GM19240 (cell line): ENCODE results near the gene GRM8.
"Not testable (repeated sequence)": the region's sequence is repeated elsewhere in the genome, so short reads cannot be mapped to it uniquely, and the experiment has no call there.

Source experiments
- DNase-seq: peaks from one replicate; pipeline ENCODE4 v3.0.0; 2011; ENCODE audit warnings: low spot score; ENCODE audit not compliant: insufficient read length

Gene GRM8

DNA sequence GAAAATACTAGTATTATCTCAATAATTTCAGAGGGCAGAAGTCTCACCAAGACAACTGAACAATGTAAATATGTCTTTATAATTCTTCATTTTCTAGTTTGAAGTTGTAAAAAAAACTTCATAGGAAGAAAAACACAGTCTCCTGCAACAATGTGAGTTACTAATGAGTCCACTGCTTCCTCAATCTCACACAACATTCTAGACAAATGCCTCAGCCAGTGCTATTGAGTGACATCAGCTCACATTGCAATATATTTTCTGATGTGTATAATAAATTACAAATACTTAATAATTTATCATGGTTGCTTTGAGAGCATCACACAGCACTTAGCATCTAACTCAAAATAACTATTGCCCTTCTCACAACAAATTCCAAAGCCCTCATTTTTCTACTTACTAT is 321.2 kb downstream of the GRM8 start:
- no peak for DNase-seq

DNA sequence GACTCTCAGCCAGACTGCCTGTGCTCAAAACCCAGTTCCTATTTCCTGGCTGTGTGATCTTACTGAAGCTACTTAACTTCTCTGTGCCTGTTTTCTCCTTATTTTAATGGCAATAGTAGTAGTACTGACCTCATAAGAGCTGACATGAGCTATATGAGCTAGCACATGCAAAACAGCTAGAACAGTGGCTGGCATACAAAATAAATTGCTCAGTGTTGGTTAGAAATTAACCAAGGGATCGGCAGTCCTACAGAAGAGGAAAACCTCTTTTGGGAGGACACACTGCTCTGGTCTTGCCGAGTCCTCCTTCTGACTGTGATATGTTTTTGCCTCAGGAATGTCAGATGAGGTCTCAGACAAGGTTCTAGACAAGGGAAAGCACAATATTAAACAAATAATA is 322.6 kb downstream of the GRM8 start:
- no peak for DNase-seq

GRCh38 chr7:126924477-126924876 is 328.3 kb downstream of the GRM8 start:
- no peak for DNase-seq

GRCh38 chr7:126911627-126912026 is 341.1 kb downstream of the GRM8 start:
- not testable (repeated sequence) for DNase-seq

DNA sequence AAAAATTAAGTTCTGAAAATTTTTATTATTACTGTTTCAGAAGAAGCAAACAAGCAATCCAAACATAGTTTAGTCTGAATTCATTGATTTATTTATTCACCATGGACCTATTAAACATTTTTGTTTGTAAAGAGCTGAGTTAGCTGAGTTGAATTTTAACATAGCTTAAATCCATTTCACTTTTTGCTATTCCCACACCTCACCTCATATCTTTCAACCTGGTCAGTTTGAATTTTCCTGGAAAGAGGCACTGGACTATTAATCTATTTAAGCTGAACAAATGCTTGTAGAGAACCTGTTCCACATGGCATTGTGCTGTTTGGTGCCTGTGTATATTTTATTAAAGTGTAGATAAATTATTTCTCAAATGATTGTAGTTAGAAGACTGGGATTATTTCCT is 344.2 kb downstream of the GRM8 start:
- DNase-seq = not testable (repeated sequence)

GRCh38 chr7:126907657-126908056 is 345.1 kb downstream of the GRM8 start:
- not testable (repeated sequence) for DNase-seq

DNA sequence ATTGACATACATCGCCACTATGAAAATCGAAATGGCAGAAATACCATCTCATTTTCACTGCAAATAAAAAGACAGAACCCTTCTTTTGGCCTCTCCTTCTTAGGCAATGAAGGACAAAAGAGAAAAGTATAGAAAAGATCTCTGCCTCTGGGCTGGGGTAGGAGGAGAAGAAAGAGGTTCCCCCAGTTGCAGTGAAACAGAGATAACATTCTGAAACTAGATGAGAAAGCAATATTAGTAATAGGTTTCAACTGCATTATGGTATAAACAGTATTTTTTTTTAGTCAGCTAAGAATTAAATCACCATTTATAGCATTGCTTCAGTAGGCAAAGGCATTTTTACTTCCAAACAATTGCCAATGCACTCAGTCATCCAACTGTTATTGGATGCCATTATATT is 347.5 kb downstream of the GRM8 start:
- DNase-seq = not testable (repeated sequence)

DNA sequence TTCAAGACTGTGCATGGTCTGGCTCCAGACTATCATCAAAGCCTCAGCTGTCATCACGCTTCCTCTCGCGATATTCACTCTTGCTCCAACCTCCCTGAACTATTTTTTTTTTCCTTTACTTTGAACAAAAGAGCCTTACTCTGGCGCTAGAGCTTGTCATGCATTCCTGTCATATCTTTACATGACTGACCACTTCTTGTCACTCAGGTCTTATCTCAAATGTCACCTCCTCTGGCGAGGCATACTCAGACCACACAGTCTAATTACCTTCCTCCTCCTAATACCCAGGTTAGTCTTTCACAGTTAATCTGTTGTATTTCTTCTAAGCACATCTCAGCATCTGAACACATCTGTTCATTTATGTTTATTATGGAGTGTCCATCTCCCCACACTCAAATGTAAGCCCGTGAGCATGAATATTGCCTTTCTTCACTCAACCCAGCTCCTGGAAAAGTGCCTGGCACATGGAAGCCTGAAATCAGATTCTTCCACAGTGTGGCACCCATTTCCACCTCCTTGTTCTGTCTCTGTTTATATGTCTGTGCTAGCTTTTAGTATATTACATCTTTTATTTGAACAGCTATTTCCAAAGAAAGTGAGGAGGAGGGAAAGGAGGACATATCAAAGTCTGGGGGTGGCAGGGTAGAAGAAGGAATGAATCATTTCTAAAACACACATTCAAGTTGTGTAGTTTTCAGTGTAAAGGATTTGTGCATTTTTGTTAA is 351.5 kb downstream of the GRM8 start:
- not testable (repeated sequence) for DNase-seq

DNA sequence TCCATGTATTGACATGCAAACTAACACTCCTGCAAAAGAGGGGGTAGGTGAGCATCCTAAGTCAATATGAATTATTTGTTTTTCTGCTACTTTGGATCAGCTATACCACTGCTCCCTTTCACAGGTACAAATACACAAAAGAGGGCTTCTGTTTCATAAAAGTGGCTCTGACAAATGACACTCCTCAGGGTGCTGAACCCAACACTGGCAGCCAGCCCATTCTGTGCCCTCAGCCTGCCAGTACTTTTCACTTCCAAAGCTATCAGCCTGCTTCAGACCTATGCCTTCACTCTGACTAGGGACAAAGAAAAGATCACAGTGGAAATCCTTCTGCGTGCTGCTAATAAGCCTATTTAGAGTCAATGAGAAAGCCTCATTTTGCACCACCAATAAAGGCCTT is 364.8 kb downstream of the GRM8 start:
- not testable (repeated sequence) for DNase-seq

DNA sequence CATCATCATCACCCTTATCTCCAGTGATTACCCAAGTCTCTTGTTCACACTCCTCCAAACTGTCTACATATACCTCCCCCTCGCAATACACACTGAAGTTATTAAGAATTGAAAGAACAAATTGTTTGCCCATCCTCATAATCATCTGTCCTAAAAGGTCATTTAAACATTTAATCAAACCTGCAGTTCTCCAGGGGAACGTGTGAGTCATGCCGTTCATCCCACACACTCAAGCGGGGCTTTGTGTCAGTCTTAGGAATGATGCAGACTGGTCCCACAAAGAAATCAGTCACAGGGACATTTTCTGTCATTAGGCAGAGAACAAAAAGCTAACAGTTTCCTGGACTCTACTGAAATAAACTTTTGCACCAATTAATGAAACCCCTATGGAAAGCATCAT is 365.2 kb downstream of the GRM8 start:
- not testable (repeated sequence) for DNase-seq

GRCh38 chr7:126882730-126883129 is 370.0 kb downstream of the GRM8 start:
- DNase-seq = not testable (repeated sequence)

GRCh38 chr7:126881908-126882307 is 370.8 kb downstream of the GRM8 start:
- DNase-seq = not testable (repeated sequence)

DNA sequence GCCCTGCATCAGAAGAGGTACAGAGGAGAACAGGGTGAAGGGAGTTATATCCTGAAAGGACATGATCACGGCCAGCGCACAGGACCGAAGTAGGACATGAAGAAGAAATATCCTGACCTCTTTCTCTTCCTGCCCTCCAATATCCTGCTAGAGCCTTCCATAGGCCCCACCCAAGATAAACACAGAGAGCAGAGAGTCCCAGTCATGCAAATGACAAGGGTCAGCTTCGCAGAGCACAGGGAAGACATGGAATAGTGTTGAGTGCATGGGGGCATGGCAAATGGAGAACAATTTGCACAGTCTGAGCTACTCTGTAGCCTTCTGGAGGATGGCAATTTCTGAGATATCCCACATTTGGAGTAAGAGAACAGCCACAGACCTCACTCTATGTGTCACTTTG is 371.4 kb downstream of the GRM8 start:
- DNase-seq = no peak

GRCh38 chr7:126876536-126876935 is 376.2 kb downstream of the GRM8 start:
- DNase-seq = not testable (repeated sequence)

DNA sequence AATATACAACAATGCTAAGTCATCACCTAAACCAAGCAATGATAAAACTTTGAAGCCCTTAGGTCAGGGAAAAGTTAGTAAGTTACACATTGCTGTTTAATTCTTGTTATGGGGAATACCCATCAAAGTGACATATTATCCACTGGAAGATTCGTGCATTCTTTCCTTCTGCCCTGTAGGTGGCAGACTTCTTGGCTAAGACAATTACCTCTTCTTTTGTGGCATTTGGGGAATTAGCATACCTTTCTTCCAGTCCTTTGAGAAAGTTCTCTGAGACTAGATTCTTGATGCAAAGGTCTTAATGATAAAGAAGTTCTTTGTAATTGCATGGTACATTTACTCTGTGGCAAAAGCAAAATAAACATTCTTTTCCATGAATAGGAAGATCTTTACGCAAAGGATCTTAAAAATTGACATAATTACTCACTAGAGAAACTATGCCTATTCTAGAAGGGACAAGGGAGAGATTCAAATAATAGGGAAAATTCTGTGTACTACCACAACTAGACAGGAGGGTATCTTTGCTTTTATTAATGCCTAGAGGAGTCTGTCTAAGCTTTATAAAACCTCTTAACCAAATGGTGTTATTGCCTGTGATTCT is 395.9 kb downstream of the GRM8 start:
- peak; percentile 6 for DNase-seq

- no peak for DNase-seq
Observed at GRCh38 chr7:126845331-126845730, 407.4 kb downstream of the GRM8 start.

GRCh38 chr7:126843883-126844282 is 408.9 kb downstream of the GRM8 start:
- no peak for DNase-seq

DNA sequence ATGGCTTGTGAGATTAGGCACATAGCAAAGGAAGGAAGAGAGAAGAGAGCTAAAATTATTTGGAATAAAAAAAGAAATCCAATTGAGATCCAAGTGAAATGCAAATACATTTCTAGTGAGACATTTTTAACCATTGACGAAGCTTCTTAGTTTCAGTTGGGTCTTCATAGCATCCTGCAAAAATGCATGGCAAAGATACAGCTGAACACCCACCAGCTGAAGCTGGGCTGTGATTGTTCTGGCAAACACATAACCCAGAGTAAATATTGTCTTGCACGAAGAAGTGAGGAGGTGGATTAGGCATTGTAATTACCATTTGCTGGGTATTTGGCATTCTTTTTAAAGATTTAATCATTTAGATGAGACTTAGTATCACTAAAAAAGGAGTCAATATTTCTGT is 409.4 kb downstream of the GRM8 start:
- no peak for DNase-seq

DNA sequence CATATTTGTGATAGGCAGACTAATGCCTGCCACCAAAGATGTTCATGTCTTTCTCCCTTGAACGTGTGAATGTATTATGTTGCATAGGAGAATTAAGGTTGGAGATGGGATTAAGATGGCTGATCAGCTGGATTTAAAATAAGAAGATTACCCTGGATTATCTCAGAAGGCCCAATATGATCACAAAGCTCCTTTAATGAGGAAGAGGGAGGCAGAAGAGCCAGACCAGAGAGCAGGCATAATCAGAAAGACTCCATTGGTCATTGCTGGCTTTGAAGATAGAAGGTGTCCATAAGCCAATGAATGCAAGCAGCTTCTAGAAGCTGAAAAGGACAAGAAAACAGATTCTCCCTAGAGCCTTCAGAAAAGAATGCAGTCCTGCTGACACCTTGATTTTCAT is 410.3 kb downstream of the GRM8 start:
- DNase-seq = no peak

GRCh38 chr7:126840869-126841268 is 411.9 kb downstream of the GRM8 start:
- no peak for DNase-seq

DNA sequence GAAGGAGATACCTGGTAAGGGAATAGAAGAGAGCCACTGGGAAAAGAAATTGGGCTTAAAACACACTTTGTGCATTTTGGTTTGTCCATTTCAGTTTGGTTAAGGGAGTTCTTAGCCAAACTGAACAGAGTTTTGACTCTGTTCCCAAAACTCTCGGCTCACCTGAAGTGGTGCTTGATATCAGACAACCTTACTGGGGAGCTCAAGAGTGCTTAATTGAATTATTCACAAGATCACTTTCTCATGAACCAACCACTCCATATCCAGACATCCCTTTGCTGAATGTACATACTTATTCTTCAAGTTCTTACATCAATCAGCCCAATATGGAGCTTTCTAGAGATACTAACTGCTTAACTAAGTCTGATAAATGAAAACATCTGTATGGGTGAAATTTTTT is 413.1 kb downstream of the GRM8 start:
- DNase-seq = no peak

- no peak for DNase-seq
Observed at GRCh38 chr7:126838194-126838593, 414.5 kb downstream of the GRM8 start.

DNA sequence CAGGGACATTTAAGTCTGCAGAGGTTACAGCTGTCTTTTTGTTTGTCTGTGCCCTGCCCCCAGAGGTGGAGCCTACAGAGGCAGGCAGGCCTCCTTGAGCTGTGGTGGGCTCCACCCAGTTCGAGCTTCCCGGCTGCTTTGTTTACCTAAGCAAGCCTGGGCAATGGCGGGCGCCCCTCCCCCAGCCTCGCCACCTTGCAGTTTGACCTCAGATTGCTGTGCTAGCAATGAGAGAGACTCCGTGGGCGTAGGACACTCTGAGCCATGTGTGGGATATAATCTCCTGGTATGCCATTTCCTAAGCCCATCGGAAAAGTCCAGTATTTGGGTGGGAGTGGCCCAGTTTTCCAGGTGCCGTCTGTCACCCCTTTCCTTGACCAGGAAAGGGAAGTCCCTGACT is 421.5 kb downstream of the GRM8 start:
- not testable (repeated sequence) for DNase-seq
